ENCODE data around the gene XPNPEP2.
"Not testable (repeated sequence)": the region's sequence is repeated elsewhere in the genome, so short reads cannot be mapped to it uniquely, and the experiment has no call there.

The XPNPEP2 gene

GRCh38 chrX:129719931-129720530 is 18.7 kb upstream of the XPNPEP2 start:
- DNase-seq (ENCODE audit: low read depth in 2 of 2) = no peak

GRCh38 chrX:129720741-129721140 is 18.0 kb upstream of the XPNPEP2 start:
- no peak for DNase-seq (ENCODE audit: low read depth in 2 of 2)

DNA sequence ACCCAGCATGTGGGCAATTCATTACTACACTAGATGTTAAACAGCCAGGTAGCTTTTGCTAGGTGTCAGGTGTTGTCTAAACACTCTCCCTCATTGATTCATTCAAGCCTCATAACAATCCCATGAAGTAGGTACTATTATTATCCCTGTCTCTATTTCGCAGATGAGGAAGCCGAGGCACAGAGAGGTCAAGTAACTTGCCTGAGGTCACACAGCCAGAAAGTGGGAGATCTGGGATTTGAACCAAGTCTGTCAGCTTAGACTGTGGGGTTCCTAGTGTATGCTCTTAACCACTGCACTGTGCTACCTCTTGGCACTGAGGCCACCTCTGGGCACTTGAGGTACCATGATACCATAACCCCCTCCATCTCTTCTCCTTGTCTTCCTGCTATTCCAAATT is 17.4 kb upstream of the XPNPEP2 start:
- no peak for DNase-seq (ENCODE audit: low read depth in 2 of 2)

- no peak for DNase-seq (ENCODE audit: low read depth in 2 of 2)
Observed at GRCh38 chrX:129721870-129722269, 16.9 kb upstream of the XPNPEP2 start.

GRCh38 chrX:129723511-129723910 is 15.3 kb upstream of the XPNPEP2 start:
- no peak for DNase-seq (ENCODE audit: low read depth in 2 of 2)

GRCh38 chrX:129724754-129725153 is 14.0 kb upstream of the XPNPEP2 start:
- no peak for DNase-seq (ENCODE audit: low read depth in 2 of 2)

DNA sequence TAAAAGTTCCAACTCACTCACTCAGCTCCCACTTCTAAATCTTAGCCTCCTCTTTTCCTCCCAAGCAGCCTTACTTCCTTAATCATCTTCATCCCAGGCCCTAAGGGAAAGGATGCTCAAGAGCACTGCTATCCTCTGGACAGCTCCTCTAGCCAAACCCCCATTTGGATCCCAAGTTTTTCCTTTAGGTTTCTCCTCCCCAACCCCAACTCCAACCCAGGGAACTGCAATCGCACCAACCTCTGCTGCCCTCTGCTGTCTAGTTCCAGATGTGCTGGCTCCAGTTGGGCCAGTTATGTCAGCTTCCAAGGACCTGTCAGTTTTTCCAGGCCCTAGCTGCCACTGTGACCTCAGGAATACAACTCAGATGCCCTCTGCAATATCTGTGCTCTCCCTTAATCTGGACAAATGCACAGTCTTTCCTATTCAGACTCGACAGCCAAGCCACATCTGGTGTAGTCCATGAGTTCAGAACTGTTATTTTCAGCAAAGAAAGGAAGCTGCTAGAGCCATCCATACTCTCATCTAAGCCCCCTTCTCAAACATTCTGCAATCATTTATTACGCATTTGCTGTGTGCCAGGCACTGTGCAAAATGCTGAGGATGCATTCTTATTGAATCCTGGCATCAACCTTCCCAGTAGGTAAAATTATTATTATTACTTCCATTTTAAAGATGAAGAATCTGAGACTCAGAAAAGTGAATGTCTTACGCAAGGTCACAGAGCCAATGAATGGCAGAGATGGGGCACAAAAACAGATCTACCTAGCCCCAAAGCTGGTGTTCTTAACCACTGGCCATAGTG is 12.3 kb upstream of the XPNPEP2 start:
- DNase-seq (ENCODE audit: low read depth in 2 of 2) = peak in 1 of 2 donors; percentile 11

GRCh38 chrX:129728061-129728460 is 10.7 kb upstream of the XPNPEP2 start:
- no peak for DNase-seq (ENCODE audit: low read depth in 2 of 2)

- no peak for DNase-seq (ENCODE audit: low read depth in 2 of 2)
Observed at GRCh38 chrX:129731228-129731627, 7.6 kb upstream of the XPNPEP2 start.

DNA sequence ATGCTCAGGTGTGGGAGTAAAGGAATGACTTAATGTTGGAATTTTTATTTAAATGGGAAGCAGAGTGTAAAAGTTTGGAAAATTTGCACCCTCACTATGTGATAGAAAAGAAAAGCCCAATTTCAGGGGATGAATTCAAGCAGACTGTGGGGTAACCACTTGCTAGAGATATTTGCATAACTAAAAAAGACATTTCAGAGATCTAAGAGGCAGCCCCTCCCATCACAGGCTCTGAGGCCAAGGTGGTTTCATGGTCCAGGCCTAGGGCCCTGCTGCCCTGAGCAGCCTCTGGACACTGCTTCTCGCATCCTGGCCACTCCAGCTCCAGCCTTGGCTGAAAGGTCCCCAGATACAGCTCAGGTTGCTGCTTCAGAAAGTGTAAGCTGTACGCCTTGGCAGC is 5.9 kb upstream of the XPNPEP2 start:
- no peak for DNase-seq (ENCODE audit: low read depth in 2 of 2)

DNA sequence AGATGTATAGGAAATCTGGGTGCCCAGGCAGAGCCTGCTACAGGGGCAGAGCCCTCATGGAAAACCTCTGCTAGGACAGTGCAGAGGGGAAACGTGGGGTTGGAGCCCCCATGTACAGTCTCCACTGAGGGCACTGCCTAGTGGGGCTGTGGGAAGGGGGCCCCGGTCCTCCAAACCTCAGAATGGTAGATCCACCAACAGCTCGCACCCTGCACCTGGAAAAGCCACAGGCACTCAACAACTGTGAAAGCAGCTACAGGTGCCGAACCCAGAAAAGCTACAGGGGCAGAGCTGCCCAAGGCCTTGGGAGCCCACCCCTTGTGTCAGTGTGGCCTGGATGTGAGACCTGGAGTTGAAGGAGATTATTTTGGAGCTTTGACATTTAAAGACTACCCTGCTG is 5.4 kb upstream of the XPNPEP2 start:
- DNase-seq (ENCODE audit: low read depth in 2 of 2) = no peak

GRCh38 chrX:129736491-129736890 is 2.3 kb upstream of the XPNPEP2 start:
- DNase-seq (ENCODE audit: low read depth in 2 of 2) = no peak

- no peak for DNase-seq (ENCODE audit: low read depth in 2 of 2)
Observed at GRCh38 chrX:129737916-129738315, 863 bp upstream of the XPNPEP2 start.

DNA sequence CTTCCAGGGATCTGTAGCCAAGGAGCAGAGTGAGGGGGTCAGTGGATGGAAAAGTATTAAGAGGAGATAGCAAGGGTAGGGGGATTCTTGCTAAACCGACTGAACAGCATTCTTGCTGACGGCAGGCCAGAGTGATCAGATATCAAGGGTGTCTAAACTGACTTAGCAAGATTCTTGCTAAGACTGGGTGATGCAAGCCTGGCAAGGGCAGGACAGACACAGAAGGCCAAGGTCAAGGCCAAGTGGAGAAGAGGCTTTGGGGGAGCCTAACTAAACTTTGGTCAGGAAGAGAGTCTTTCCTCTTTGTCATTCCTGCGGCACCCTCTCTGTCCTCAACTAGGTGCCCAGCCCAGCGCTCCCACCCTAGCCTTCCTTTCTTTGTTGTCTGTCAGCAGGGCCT is 799 bp downstream of the XPNPEP2 start:
- no peak for DNase-seq (ENCODE audit: low read depth in 2 of 2)

GRCh38 chrX:129741880-129742758 is 3.3 kb downstream of the XPNPEP2 start:
- DNase-seq (ENCODE audit: low read depth in 2 of 2) = no peak

GRCh38 chrX:129742759-129743152 is 4.0 kb downstream of the XPNPEP2 start:
- not testable (repeated sequence) for DNase-seq (ENCODE audit: low read depth in 2 of 2)

GRCh38 chrX:129743821-129744220 is 5.0 kb downstream of the XPNPEP2 start:
- no peak for DNase-seq (ENCODE audit: low read depth in 2 of 2)

GRCh38 chrX:129744861-129745321 is 6.1 kb downstream of the XPNPEP2 start:
- no peak for DNase-seq (ENCODE audit: low read depth in 2 of 2)

GRCh38 chrX:129746557-129747470 is 8.0 kb downstream of the XPNPEP2 start:
- DNase-seq (ENCODE audit: low read depth in 2 of 2) = no peak

- no peak for DNase-seq (ENCODE audit: low read depth in 2 of 2)
Observed at GRCh38 chrX:129747533-129747932, 8.8 kb downstream of the XPNPEP2 start.

- no peak for DNase-seq (ENCODE audit: low read depth in 2 of 2)
Observed at GRCh38 chrX:129748305-129748704, 9.5 kb downstream of the XPNPEP2 start.

Data from stimulated activated CD4-positive, alpha-beta T cell treated with anti-CD3 and anti-CD28 coated beads, Interleukin-15, amount 100 ng/mL, for 48 hours (primary cell).